ENCODE measurements around the gene FAM151B. TPM values are rescaled to one million over a fixed set of nuclear protein-coding genes. Genes with fewer than 3 reads are reported as not detected.
A peak's percentile ranks its signal among the peaks of the same experiment; 100 is the strongest.
"Not testable (repeated sequence)": the region's sequence is repeated elsewhere in the genome, so short reads cannot be mapped to it uniquely, and the experiment has no call there.

Gene FAM151B
- total RNA-seq, 1 experiment from 2014 or later = 0.72 TPM

DNA sequence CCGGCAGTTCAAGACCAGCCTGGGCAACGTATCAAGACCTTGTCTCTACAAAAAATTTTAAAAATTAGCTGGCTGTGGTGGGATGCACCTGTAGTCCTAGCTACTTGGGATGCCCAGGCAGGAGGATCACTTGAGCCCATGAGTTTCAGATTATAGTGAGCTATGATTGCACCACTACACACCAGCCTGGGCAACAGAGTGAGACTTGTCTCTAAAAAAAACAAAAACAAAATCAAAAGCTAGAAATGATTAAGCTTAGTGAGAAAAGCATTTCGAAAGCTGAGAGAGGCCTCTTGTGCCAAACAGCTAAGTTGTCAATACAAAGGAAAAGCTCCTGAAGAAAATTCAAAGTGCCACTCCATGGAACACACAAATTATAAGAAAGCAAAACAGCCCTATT is 4.8 kb downstream of the FAM151B start:
- no peak overlapping the region for H2AK5ac ChIP-seq (ENCODE audit: insufficient read length, low read length)
- no peaks in the 10 kb centered on the region for H3K23me2 ChIP-seq (ENCODE audit: insufficient read length, low read depth, low read length, poor library complexity, severe bottlenecking)
- no peak overlapping the region for H4K91ac ChIP-seq (ENCODE audit: insufficient read length, low read depth, low read length)
- no peaks in the 10 kb centered on the region for H3K9me3 ChIP-seq (ENCODE audit: control insufficient read depth, low read depth, low read length)
- peaks cover 4 to 17% of the 10 kb centered on the region in 2 experiments for H3K9me3 Mint-ChIP-seq
- H3K27ac Mint-ChIP-seq = peak overlapping the region; percentile 9 to 91 (median 82); a peak in 3 of 7 replicates
- no peak for DNase-seq
- no peak overlapping the region for H3K27ac ChIP-seq (ENCODE audit: insufficient read length, low read depth, low read length)
- TF ChIP-seq, protein P1, sequence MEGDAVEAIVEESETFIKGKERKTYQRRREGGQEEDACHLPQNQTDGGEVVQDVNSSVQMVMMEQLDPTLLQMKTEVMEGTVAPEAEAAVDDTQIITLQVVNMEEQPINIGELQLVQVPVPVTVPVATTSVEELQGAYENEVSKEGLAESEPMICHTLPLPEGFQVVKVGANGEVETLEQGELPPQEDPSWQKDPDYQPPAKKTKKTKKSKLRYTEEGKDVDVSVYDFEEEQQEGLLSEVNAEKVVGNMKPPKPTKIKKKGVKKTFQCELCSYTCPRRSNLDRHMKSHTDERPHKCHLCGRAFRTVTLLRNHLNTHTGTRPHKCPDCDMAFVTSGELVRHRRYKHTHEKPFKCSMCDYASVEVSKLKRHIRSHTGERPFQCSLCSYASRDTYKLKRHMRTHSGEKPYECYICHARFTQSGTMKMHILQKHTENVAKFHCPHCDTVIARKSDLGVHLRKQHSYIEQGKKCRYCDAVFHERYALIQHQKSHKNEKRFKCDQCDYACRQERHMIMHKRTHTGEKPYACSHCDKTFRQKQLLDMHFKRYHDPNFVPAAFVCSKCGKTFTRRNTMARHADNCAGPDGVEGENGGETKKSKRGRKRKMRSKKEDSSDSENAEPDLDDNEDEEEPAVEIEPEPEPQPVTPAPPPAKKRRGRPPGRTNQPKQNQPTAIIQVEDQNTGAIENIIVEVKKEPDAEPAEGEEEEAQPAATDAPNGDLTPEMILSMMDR (conservative IDR thresholded peaks at IDR 0.05) = no peak
- no peak overlapping the region for H3T11ph ChIP-seq (ENCODE audit: low read length)
- H2AFZ ChIP-seq (ENCODE audit: low read length) = no peak overlapping the region
- no peaks in the 10 kb centered on the region for H3K27me3 ChIP-seq (ENCODE audit: insufficient read depth, low read length)
- H3K4ac ChIP-seq (ENCODE audit: low read depth, low read length) = no peak overlapping the region
- WGBS (ENCODE audit: extremely low coverage, insufficient read length, low lambda C conversion rate) = no CpG with 5 or more reads among the region's 3 CpGs
- H3K18ac ChIP-seq (ENCODE audit: insufficient read length, low read depth, low read length) = no peak overlapping the region
- no peaks in the 10 kb centered on the region for H3K79me2 ChIP-seq (ENCODE audit: insufficient read depth, low read length)
- no peak overlapping the region for H3K4me3 Mint-ChIP-seq
- no peak overlapping the region for H3K56ac ChIP-seq (ENCODE audit: insufficient read length, low read depth, low read length)
- no peaks in the 10 kb centered on the region for H4K20me1 ChIP-seq (ENCODE audit: control insufficient read depth, insufficient read depth, insufficient read length)
- no peak overlapping the region for H2BK120ac ChIP-seq (ENCODE audit: low read depth, low read length, poor library complexity, severe bottlenecking)
- no peak overlapping the region for H4K8ac ChIP-seq (replicated peaks; ENCODE audit: insufficient read length, low read depth, low read length)
- H2BK5ac ChIP-seq (ENCODE audit: insufficient read length, low read length) = no peak overlapping the region
- H3K4me2 ChIP-seq (ENCODE audit: insufficient read depth, insufficient read length, low read length) = no peak overlapping the region
- no peak overlapping the region for H3K23ac ChIP-seq (ENCODE audit: insufficient read length, low read depth, low read length)
- no peak overlapping the region for H2BK15ac ChIP-seq (ENCODE audit: low read depth, low read length)
- no peaks in the 10 kb centered on the region; the same call in 1 of the 2 replicates for H3K27me3 Mint-ChIP-seq (ENCODE audit: low read depth)
- peaks cover 43 to 60% of the 10 kb centered on the region in 2 experiments for H3K4me1 Mint-ChIP-seq
- H3K9ac ChIP-seq (ENCODE audit: extremely low read depth, insufficient read length, low read length) = no peak overlapping the region
- peaks cover 4 to 11% (median 8%) of the 10 kb centered on the region in 3 experiments; a peak in 3 of 7 replicates for H3K36me3 Mint-ChIP-seq (ENCODE audit: insufficient read depth in 1 of 3, low read depth in 3 of 3)
- no peaks in the 10 kb centered on the region for H3K79me1 ChIP-seq (ENCODE audit: insufficient read depth, low read depth, low read length, poor library complexity, severe bottlenecking)
- no peak overlapping the region for H4K5ac ChIP-seq (ENCODE audit: insufficient read length, low read depth, low read length)
- H3K4me1 ChIP-seq (ENCODE audit: insufficient read depth, low read length) = no peaks in the 10 kb centered on the region; the same call in 1 of the 2 replicates
- H2BK20ac ChIP-seq (ENCODE audit: low read depth, low read length, poor library complexity, severe bottlenecking) = no peak overlapping the region
- H2BK12ac ChIP-seq (ENCODE audit: insufficient read length, low read depth, low read length) = no peak overlapping the region
- no peak overlapping the region for H3K14ac ChIP-seq (ENCODE audit: insufficient read depth, low read length)

GRCh38 chr5:80493443-80493842 is 5.5 kb downstream of the FAM151B start:
- not testable (repeated sequence) for H3K9ac ChIP-seq (ENCODE audit: extremely low read depth, insufficient read length, low read length); H4K91ac ChIP-seq (ENCODE audit: insufficient read length, low read depth, low read length); H4K5ac ChIP-seq (ENCODE audit: insufficient read length, low read depth, low read length); H3K56ac ChIP-seq (ENCODE audit: insufficient read length, low read depth, low read length); H2BK12ac ChIP-seq (ENCODE audit: insufficient read length, low read depth, low read length); H3K4me1 ChIP-seq (ENCODE audit: insufficient read depth, low read length); H3K27me3 ChIP-seq (ENCODE audit: insufficient read depth, low read length); H3K18ac ChIP-seq (ENCODE audit: insufficient read length, low read depth, low read length); H3T11ph ChIP-seq (ENCODE audit: low read length); H4K8ac ChIP-seq (replicated peaks; ENCODE audit: insufficient read length, low read depth, low read length); H2BK15ac ChIP-seq (ENCODE audit: low read depth, low read length); H2BK20ac ChIP-seq (ENCODE audit: low read depth, low read length, poor library complexity, severe bottlenecking); H2AFZ ChIP-seq (ENCODE audit: low read length); H3K23ac ChIP-seq (ENCODE audit: insufficient read length, low read depth, low read length); H2BK5ac ChIP-seq (ENCODE audit: insufficient read length, low read length); H3K27me3 Mint-ChIP-seq (ENCODE audit: low read depth); DNase-seq; H3K14ac ChIP-seq (ENCODE audit: insufficient read depth, low read length); H3K4me2 ChIP-seq (ENCODE audit: insufficient read depth, insufficient read length, low read length); H3K23me2 ChIP-seq (ENCODE audit: insufficient read length, low read depth, low read length, poor library complexity, severe bottlenecking); H2BK120ac ChIP-seq (ENCODE audit: low read depth, low read length, poor library complexity, severe bottlenecking); H3K4ac ChIP-seq (ENCODE audit: low read depth, low read length); H3K79me1 ChIP-seq (ENCODE audit: insufficient read depth, low read depth, low read length, poor library complexity, severe bottlenecking); H4K20me1 ChIP-seq (ENCODE audit: control insufficient read depth, insufficient read depth, insufficient read length); H3K9me3 ChIP-seq (ENCODE audit: control insufficient read depth, low read depth, low read length); H3K79me2 ChIP-seq (ENCODE audit: insufficient read depth, low read length)
- Mint-ChIP-seq H3K4me3 (peak overlapping the region; percentile 18 to 57; a peak in 2 of 5 replicates), H3K9me3 (peaks cover 4 to 17% of the 10 kb centered on the region in 2 experiments), H3K36me3 (ENCODE audit: insufficient read depth in 1 of 3, low read depth in 3 of 3) (peaks cover 4 to 11% (median 8%) of the 10 kb centered on the region in 3 experiments; a peak in 3 of 7 replicates), H3K27ac (peak overlapping the region; percentile 82 to 93 (median 91)), H3K4me1 (peaks cover 44 to 61% of the 10 kb centered on the region in 2 experiments)
- H3K27ac ChIP-seq (ENCODE audit: insufficient read length, low read depth, low read length) = peak overlapping the region; percentile 49
- no CpG with 5 or more reads among the region's 7 CpGs for WGBS (ENCODE audit: extremely low coverage, insufficient read length, low lambda C conversion rate)
- peak overlapping the region; percentile 60 for H2AK5ac ChIP-seq (ENCODE audit: insufficient read length, low read length)
